ENCODE results near the gene STAT5A. TPM values are rescaled to one million over a fixed set of nuclear protein-coding genes. Genes with fewer than 3 reads are reported as not detected.
"Not testable (repeated sequence)": the region's sequence is repeated elsewhere in the genome, so short reads cannot be mapped to it uniquely, and the experiment has no call there.

STAT5A gene
- total and polyA plus RNA-seq, 11 donors = 4.9 to 44.0 (median 15.6) TPM

GRCh38 chr17:42294469-42295398, 6.4 kb downstream of the STAT5A start:
- ATAC-seq (no peak), DNase-seq (no peak)
- intact Hi-C loops (cut with DNase I) = no loop called here
- TF ChIP-seq POLR2A (IDR thresholded peaks at IDR 0.05) (no peak), CTCF (IDR thresholded peaks at IDR 0.05) (no peak)
- no peaks in the 10 kb centered on the region for H3K27me3 ChIP-seq
- H3K4me1 ChIP-seq = peaks cover 0 to 41% (median 2%) of the 10 kb centered on the region in 12 donors
- H3K27ac ChIP-seq = no peak overlapping the region
- no peaks in the 10 kb centered on the region for H3K9me3 ChIP-seq
- no peak overlapping the region for H3K4me3 ChIP-seq
- 90 to 94% (median 92%) methylated on average over 12 of the region's 12 CpGs for WGBS, 4 donors
- H3K36me3 ChIP-seq = peaks cover 0 to 82% (median 40%) of the 10 kb centered on the region in 9 donors

- Histone ChIP-seq H3K4me3 (no peak overlapping the region), H3K36me3 (peaks cover 0 to 82% (median 43%) of the 10 kb centered on the region in 9 donors), H3K27ac (no peak overlapping the region), H3K9me3 (no peaks in the 10 kb centered on the region), H3K4me1 (peaks cover 0 to 28% (median under 1%) of the 10 kb centered on the region in 12 donors), H3K27me3 (no peaks in the 10 kb centered on the region)
- intact Hi-C loops (cut with DNase I) = no loop called here
- ATAC-seq (no peak), DNase-seq (no peak)
- WGBS, 4 donors = 92 to 96% (median 95%) methylated on average over 3 of the region's 3 CpGs
- TF ChIP-seq CTCF (IDR thresholded peaks at IDR 0.05) (no peak), POLR2A (IDR thresholded peaks at IDR 0.05) (no peak)
These were observed 7.7 kb downstream of the STAT5A start for GRCh38 chr17:42296012-42296411.

GRCh38 chr17:42297775-42298174, 9.5 kb downstream of the STAT5A start:
- DNase-seq; ATAC-seq; H3K4me3 ChIP-seq; H3K27ac ChIP-seq; intact Hi-C loops (cut with DNase I); H3K27me3 ChIP-seq; H3K9me3 ChIP-seq: not testable (repeated sequence)
- WGBS, 4 donors = 93 to 99% (median 96%) methylated on average over 5 to 10 of the region's 10 CpGs
- peaks cover 0 to 14% (median 0%) of the 10 kb centered on the region in 12 donors for H3K4me1 ChIP-seq
- H3K36me3 ChIP-seq = peaks cover 0 to 84% (median 54%) of the 10 kb centered on the region in 9 donors

- H3K36me3 ChIP-seq = peaks cover 0 to 84% (median 60%) of the 10 kb centered on the region in 9 donors
- H3K4me1 ChIP-seq; H3K4me3 ChIP-seq; H3K9me3 ChIP-seq; ATAC-seq; intact Hi-C loops (cut with DNase I); H3K27me3 ChIP-seq; H3K27ac ChIP-seq; DNase-seq: not testable (repeated sequence)
- WGBS, 4 donors = 95 to 100% (median 97%) methylated on average over 4 to 10 of the region's 10 CpGs
These were observed 11.1 kb downstream of the STAT5A start for GRCh38 chr17:42299361-42299760.

GRCh38 chr17:42299913-42300312, 11.6 kb downstream of the STAT5A start:
- intact Hi-C loops (cut with DNase I); DNase-seq: not testable (repeated sequence)
- WGBS, 4 donors = 94 to 100% methylated on average over 2 of the region's 17 CpGs; no CpG with 5 or more reads in 2 of the 4 donors

More at GRCh38 chr17:42299913-42300312, 11.6 kb downstream of the STAT5A start:
- not testable (repeated sequence) for H3K27me3 ChIP-seq, H3K27ac ChIP-seq, ATAC-seq, H3K4me1 ChIP-seq, H3K4me3 ChIP-seq, H3K9me3 ChIP-seq
- H3K36me3 ChIP-seq = peaks cover 0 to 84% (median 63%) of the 10 kb centered on the region in 9 donors

Measured in heart left ventricle (tissue), 16 donors.